Suppressor macrophage treated with lipopolysaccharide for 4 hours (primary cell): Measurements from ENCODE around the gene NDUFB7.
"Not testable (repeated sequence)": the region's sequence is repeated elsewhere in the genome, so short reads cannot be mapped to it uniquely, and the experiment has no call there.

Source experiments
- DNase-seq: peaks from one replicate; pipeline ENCODE4 v3.0.0-alpha.2; 2020

NDUFB7 gene

DNA sequence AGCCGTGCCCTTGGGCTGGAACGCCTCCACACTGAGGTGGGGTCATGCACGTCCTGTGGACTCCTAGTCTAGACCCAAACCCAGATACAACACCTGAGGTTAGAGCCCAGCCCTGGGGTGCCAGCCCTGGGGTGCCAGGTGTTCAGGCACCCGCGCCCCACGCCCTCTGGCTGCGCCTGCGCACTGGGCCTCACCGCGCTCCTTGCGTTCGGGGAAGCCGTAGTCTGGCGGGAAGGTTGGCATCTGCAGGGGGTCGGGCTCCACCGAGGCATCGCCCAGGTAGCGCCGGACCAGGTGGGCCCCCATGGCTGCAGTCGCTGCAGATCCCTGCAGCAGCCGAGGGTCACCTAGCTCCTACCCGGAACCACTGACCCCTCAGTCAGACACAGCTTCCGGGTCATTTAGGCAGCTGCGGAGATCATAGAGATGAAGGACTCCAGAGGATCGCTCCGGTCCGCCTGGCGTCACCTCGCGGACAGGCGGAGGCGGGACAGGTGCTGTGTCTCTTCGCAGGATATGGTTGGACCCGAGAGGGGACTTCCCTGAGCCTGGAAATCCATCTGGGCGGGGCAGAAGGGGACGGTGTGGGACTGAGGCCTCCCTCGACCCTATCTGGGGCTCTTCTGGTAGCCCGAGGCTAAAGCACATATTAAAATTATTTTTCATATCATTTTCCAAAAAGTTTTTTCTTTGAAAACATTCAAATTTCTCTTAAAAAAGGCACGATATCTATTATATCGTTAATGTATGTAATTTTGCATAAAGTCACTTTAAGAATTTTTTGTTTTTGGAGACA is at the start of gene NDUFB7:
Gene NDUFB7, minus strand, starts transcription at position 372 of the 796 bp plus-strand sequence. Its CDS starts 66 bp downstream, at position 306.
- peak; percentile 96 for DNase-seq

DNA sequence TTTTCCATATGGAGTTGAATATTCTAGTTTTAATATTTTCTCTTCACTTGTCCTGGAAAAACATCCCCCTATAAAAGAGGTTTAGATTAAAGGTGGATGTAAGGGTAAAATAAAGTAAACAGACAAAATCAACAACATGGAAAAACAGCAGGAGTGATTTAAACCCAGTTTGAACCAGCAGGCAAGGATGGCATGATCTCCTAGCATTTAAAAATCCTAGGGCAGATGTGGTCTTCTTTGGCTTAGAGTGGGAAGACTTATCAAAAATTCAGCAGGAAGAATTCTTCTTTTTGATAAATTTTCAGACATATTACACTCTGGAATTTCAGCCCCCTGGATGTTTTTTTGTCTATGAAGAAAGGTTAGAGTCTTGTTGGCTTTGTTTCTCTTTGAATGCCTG is 47.5 kb upstream of the NDUFB7 start:
- DNase-seq = no peak

DNA sequence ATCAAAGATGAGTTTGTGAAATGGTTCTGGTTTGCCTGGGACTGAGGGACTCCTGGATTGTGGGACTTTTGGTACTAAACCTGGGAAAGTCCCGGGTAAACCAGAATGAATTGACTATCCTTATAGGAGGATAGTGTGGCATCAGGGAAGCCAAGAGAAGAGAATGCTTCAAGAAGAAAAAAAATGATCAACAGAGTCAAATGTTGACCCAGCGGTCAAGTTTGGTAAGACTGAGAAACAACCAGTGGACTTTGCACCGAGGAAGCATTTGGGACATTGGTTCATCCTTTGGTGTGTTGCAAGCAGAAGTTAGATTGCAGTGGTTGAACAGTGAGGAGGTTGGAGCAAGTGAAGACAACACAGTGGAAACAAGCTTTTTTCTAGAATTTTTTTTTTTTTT is 44.5 kb upstream of the NDUFB7 start:
- DNase-seq = peak; percentile 77

DNA sequence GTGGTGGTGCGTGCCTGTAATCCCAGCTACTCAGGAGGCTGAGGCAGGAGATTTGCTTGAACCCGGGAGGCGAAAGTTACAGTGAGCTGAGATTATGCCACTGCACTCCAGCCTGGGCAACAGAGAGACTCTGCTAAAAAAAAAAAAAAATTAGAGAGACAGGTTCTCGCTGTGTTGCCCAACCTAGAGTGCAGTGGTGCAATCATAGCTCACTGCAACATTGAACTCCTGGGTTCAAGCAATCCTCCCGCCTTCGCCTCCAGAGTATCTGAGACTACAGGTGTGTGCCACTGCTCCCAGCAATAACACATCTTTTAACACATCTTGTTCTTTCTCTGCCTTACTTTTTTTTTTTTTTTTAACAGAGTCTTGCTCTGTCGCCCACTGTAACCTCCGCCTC is 43.8 kb upstream of the NDUFB7 start:
- DNase-seq = no peak

DNA sequence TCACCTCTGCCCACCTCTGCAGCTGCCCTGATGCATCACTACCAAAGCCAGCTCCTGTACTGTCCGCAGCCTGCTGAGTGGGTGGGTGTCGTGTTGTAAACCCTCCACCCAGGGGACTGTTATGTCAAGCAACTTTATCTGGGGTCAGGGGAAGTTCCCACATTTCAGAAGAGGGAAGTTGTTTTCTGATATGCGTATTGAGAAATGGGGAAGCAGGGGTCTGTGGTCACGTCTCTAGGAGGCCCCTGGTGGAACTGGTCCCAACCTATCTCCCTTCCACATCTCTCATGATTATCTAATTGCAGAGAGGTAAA is 42.2 kb upstream of the NDUFB7 start:
- peak; percentile 90 for DNase-seq

DNA sequence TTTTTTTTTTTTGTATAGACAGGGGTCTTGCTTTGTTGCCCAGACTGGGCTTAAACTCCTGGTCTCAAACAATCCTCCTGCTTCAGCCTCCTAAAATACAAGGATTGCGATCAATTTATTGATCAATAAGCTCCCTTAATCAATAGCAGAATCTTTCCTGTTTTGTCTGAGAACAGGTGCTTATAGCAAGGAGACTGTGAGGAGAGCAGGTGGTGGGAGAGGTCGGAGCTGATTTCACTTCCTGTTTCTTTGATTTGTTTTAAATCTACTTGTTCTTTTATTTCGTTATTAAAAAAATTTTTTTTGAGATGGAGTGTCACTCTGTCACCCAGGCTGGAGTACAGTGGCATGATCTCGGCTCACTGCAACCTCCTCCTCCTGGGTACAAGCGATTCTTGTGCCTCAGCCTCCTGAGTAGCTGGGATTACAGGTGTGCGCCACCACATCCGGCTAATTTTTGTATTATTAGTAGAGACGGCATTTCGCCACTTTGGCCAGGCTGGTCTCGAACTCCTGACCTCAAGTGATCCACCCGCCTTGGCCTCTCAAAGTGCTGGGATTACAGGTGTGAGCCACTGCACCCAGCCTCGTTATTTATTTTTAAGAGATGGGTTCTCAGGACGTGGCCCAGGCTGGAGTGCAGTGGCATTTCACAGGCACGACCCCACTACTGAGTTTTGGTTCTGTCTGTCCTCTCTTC is 41.7 kb upstream of the NDUFB7 start:
- DNase-seq = not testable (repeated sequence)

DNA sequence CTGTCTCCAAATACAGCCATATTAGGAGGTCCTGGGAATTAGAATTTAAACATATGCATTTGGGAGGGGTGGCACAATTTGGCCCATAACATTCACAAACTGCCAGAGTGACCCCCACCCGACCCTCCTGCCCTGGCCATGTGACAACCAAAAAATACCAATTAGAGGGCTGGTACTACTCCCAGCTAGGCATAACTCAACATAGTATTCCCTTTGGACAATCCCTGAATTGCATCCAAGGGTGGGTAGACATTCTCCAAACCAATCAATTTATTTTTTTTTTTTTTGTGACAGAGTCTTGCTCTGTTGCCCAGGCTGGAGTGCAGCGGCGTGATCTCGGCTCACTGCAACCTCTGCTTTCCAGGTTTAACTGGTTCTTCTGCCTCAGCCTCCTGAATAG is 40.8 kb upstream of the NDUFB7 start:
- no peak for DNase-seq

DNA sequence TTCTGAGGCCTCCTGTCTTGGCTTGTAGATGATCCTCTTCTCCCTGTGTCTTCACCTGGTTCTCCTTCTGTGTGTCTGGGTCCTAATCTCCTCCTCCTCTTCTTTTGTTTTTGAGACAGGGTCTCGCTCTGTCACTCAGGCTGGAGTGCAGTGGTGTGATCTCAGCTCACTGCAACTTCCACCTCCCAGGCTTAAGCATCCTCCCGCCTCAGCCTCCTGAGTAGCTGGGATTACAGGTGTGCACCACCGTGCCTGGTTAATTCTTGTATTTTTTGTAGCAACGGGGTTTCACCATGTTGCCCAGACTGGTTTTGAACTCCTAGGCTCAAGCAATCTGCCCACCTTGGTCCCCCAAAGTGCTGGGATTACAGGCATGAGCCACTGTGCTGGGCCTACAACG is 40.4 kb upstream of the NDUFB7 start:
- not testable (repeated sequence) for DNase-seq

DNA sequence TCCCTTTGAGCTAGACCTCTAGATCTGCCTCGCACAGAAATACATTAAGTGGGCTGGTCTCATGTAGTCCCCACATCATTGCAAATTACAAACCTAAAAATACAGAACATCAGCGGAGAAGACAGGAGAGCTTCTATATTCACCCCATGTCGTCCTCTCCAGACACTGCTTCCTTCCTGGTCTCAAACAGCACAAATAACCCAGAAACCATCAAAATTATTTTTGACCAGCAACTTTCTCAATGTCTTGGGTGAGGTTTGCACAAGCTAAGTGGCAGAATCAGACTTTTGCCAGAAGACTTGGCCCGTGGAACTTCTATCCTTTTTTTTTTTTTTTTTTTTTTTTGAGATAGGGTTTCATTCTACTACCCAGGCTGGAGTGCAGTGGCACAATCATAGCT is 39.2 kb upstream of the NDUFB7 start:
- DNase-seq = no peak

DNA sequence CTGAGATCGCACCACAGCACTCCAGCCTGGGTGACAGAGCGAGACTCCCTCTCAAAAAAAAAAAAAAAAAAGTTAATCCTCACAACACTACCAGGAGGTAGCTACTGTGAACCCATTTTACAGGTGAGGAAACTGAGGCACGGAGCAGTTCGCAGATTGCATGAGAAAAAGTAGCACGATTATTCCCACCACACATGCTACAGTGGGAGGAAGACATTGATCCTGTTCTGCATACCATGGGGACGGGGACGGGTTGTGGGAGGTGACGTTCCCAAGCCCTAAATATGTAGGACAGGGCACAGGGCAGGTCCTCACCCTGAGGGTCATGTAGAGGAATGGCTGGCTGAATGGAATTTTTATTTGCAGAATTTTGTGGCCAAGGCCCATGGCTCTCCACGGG is 34.8 kb upstream of the NDUFB7 start:
- no peak for DNase-seq

DNA sequence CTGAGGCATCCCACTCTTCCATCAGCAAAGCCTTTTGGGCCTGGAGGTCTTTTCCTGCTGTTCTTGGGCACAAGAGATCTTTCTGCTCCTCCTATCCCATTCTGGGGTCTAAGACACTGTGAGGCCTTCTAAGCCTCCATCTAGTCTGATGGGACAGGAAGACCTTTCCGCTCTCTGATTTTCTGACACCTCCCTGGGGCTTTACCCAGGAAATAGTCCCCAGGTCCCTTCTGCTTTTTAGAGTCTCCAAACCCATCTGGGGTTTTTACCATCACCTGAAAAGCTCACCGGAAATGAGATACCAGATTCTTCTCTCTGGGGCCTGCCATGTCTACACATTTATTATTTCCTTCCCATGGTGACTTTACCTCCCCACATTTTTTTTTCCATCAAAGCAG is 32.1 kb upstream of the NDUFB7 start:
- DNase-seq = no peak

DNA sequence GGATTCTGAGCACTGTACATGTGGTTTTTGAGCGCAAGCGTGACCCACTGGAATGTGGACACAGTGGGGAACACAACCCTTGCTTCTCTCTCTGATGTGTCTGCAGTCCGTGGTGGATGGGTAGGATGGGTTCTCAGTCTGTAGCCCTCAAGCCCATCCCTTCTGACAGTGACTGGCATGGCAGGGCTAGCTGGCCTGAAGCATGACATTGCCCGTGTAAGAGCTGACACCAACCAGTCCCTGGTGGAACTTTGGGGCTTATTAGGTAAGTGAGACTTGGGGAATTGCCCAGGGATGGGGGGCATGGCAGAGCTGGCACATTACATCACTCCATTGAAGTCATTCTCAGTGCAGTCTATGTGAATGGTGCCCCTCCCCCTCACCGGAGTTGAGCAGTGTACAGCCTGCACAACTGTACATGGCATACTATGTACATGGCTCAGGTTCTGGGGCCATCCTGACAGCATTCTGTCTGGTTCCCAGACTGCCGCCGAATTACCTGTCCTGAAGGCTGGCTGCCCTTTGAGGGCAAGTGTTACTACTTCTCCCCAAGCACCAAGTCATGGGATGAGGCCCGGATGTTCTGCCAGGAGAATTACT is 27.8 kb upstream of the NDUFB7 start:
- no peak for DNase-seq

DNA sequence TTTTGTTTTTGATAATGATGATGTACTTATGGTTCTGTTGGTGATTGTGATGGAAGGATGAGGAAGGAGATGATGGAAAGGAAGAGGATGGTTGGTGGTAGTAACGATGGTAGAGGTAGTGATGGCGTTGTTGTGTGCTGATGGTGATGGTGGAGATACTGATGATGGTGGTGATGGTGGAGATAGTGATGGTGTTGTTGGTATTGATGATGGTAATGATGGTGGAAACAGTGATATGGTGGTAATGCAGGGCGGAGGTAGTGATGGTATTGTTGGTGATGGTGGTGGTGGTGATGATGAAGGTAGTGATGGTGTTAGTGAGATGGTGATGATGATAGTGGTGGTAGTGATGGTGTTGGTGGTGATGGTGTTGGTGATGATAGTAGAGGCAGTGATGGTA is 23.7 kb upstream of the NDUFB7 start:
- no peak for DNase-seq

DNA sequence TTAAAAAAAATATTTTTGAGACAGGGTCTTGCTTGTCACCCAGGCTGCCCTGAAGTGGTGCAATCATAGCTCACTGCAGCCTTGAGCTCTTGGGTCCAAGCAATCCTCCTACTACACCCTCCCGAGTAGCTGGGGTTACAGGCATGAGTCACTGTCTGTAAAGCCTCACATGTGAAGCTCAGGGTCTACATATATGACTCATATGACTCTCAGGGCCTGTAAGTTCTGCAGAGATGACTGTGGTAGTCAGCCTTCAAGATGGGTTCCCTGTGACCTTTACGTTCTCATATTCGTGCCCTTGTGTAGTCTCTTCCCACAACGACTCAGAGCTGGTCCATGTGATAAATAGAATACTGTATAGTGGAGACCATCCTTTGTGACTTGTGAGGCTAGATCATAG is 17.6 kb upstream of the NDUFB7 start:
- DNase-seq = peak; percentile 64

DNA sequence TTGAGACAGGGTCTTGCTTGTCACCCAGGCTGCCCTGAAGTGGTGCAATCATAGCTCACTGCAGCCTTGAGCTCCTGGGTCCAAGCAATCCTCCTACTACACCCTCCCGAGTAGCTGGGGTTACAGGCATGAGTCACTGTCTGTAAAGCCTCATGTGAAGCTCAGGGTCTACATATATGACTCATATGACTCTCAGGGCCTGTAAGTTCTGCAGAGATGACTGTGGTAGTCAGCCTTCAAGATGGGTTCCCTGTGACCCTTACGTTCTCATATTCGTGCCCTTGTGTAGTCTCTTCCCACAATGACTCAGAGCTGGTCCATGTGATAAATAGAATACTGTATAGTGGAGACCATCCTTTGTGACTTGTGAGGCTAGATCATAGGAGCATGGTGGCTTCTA is 13.3 kb upstream of the NDUFB7 start:
- peak; percentile 78 for DNase-seq

DNA sequence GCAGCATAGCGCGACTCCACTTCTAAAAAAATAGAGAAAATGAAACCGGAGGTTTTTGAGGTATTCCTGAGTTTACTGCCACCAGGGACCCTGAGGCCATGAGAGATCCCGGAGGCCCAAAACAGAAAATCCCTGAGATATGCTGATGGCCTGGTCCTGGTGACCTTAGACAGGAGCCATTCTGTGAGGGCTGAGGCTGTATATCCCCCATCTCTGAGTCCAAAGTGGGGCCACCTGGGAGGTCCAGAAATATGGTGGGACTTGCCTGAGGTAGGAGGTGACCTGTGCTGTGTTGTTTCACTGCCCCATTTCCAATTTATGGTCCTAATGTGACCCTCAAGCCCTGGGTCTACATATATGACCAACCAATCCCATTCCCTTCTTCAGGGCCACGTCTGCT is 12.5 kb upstream of the NDUFB7 start:
- not testable (repeated sequence) for DNase-seq

DNA sequence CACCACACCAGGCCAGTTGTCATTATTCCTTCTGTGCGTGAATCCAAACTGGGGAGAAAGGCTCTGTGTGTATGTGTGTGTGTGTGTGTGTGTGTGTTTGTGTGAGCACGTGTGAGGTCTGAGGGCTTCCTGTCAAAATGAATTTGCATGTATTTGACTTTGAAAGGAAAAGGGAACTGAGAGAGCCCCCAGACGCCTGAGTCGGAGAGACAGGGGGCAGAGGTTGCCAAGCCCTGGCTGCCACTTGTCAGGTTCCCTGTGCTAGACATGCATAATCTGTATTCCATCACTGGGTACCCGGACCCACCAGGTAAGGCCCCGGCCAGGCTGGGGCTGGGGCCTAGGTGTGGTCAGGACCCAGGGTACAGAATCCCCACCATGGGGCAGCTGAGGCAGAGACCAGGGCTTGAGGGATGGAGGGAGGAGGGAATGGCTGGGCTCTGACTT is 11.1 kb upstream of the NDUFB7 start, which contains the start of gene CLEC17A:
Gene CLEC17A, plus strand, starts transcription at position 191 of the 447 bp plus-strand sequence. Its CDS starts 77 bp downstream, at position 268.
- DNase-seq = peak; percentile 58

DNA sequence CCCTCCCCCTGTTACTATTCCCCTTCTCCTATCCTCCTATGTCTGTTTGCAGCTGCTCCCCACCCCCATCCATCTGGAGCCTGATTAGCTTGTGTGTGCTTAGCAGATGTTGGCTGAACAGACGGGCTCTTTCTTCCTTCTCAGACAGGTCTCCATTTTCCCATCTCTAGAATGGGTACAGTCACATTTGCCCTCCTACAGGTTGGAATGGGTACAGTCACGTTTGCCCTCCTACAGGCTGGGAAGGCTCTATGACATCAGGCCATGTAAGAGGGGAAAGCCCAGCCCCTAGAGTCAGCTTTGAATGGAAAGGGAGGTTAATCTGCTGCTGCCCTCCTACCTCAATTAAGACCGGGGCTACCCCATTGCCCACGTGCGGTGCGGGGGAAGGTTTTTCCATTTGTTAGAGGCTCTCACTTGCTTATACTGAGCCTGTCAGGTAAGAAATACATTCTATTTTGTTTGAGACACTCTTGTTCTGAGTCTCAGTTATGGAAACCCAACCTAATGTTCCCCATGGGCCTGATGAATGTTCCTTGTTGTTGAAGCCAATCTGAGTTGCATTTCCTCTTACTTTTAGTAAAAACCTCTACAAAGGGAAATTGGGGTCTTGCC is 8.9 kb upstream of the NDUFB7 start:
- DNase-seq = no peak

DNA sequence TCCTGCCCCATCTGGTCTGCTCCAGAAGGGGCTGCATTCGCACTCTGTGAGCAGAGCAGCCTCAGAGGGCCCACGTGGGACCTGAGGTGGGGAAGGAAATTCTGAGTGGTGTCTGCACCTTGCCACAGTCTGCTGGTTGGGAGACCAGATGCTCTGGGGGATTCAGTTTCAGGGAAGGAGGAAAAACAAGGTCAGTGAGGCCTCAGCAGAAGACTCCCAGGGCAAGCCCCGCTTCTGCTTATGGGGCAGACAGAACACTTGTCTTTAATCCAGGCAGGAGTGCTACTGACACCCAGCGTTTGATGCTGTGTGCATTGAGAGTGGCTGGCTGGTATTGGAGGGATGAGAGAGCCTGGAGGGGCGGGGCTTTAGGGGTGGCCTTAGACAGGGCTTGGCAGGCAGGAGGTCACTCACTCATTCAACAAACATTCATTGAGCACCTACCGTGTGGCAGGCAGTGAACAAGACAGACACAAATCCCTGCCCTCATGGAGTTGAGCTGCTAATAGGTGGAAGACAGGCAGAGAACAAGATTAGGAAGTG is 6.1 kb upstream of the NDUFB7 start:
- no peak for DNase-seq

DNA sequence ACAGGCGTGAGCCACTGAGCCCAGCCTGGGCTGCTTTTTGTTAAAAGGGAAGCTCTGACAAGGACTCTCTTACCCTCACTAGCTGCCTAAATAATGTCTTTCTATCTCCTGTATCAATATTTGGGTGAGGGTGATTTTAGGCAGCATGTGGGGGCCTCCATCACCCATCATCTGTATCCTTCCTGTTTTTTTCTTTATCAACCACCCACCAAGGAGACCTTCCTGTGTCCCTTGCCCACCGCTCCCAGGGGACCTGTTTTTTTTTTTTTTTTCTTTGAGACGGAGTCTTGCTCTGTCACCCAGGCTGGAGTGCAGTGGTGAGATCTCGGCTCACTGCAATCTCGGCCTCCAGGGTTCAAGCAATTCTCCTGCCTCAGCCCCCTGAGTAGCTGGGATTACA is 5.4 kb upstream of the NDUFB7 start:
- no peak for DNase-seq

DNA sequence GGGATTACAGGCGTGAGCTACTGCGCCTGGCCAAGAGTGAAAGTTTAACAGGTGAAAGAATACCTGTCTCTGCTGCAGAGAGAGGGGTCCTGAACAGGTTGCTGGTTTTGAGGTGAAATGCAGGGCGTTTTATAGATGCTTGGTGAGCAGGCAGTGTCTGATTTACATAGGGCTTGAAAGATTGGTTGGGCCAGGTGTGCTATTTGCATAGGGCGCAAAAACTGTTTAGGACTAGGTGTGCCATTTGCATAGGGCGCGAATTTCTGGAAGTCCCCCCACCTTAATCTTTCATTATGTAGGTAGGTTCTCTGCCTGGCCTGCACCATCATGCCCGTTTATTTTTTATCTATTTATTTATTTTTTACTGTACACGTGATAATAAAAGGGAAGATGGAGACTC is 4.5 kb upstream of the NDUFB7 start:
- no peak for DNase-seq

DNA sequence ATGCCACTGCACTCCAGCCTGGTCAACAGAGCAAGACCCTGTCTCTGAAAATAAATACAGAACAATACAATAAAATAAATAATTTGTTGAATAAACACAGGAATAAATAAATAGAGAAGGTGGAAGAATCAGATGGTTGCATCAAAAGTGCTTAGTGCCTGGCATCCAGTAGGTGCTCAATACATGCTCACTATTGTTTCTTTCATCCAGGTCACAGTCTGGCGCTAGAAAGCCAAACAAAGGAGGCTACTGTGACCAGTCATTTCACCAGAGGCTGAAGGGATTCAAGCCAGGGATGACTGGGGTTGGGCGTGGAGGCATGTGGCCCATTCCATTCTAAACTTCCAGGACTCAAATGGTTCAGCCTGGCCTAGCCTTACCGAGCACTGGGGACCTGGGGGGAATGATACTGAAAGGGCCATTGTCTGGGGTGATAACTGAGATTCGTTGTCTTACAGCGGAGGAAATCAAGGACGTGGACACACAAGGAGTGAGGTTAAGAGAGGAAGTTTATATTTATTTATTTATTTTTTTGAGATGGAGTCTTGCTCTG is 3.6 kb upstream of the NDUFB7 start:
- no peak for DNase-seq
